DOHH2 (cell line): ENCODE measurements around the gene KCNC1.

Experiments
- H3F3A ChIP-seq: fragments of 200-600 bp; sonication (generic), shearing (Covaris generic); 2 replicates; pipeline ENCODE4 v1.6.0; 2016; ENCODE audit warnings: antibody characterized with exemption, mild to moderate bottlenecking; ENCODE audit not compliant: control insufficient read depth, insufficient read depth
- H3K27ac ChIP-seq: fragments of 200-600 bp; sonication (generic); 2 replicates; pipeline ENCODE4 v1.5.1; 2014; ENCODE audit warnings: low read depth, mild to moderate bottlenecking, low read length, moderate library complexity
- H3K27me3 ChIP-seq: fragments of 200-600 bp; sonication (generic); 2 replicates; pipeline ENCODE4 v1.6.1; 2014; ENCODE audit warnings: mild to moderate bottlenecking, low read length, mixed read lengths; ENCODE audit not compliant: control insufficient read depth
- H3K36me3 ChIP-seq: fragments of 200-600 bp; sonication (generic); 2 replicates; pipeline ENCODE4 v1.6.1; 2014; ENCODE audit warnings: mild to moderate bottlenecking, low read length, moderate library complexity, mixed read lengths; ENCODE audit not compliant: control insufficient read depth
- H3K4me1 ChIP-seq: fragments of 200-600 bp; sonication (generic); 2 replicates; pipeline ENCODE4 v1.6.1; 2014; ENCODE audit warnings: mild to moderate bottlenecking, low read length, mixed read lengths; ENCODE audit not compliant: control insufficient read depth
- H3K4me2 ChIP-seq: fragments of 200-600 bp; sonication (generic); 2 replicates; pipeline ENCODE4 v1.6.0; 2014; ENCODE audit warnings: mild to moderate bottlenecking, low read length, moderate library complexity
- H3K4me3 ChIP-seq: fragments of 200-600 bp; sonication (generic); 2 replicates; pipeline ENCODE4 v1.5.1; 2014; ENCODE audit warnings: mild to moderate bottlenecking, low read length, mixed read lengths
- H3K79me2 ChIP-seq: fragments of 200-600 bp; sonication (generic); 2 replicates; pipeline ENCODE4 v1.6.1; 2014; ENCODE audit warnings: mild to moderate bottlenecking, low read length, mixed read lengths; ENCODE audit not compliant: control insufficient read depth
- H3K9me2 ChIP-seq: fragments of 200-600 bp; sonication (generic); replicated peaks from 2 replicates; pipeline ENCODE4 v1.6.1; 2014; ENCODE audit warnings: mild to moderate bottlenecking, low read length, mixed read lengths; ENCODE audit not compliant: control insufficient read depth
- H3K9me3 ChIP-seq: fragments of 200-600 bp; sonication (generic); 2 replicates; pipeline ENCODE4 v1.6.1; 2014; ENCODE audit warnings: antibody characterized with exemption, low read length, mixed read lengths; ENCODE audit not compliant: control insufficient read depth, insufficient read depth
- H4K20me1 ChIP-seq: fragments of 200-600 bp; sonication (generic); 2 replicates; pipeline ENCODE4 v1.6.0; 2014; ENCODE audit warnings: low read depth, mild to moderate bottlenecking, antibody characterized with exemption, low read length, moderate library complexity; ENCODE audit not compliant: control insufficient read depth, insufficient read depth
- EZH2phosphoT487 ChIP-seq: fragments of 200-600 bp; sonication (generic); IDR thresholded peaks from 2 replicates; pipeline ENCODE4 v1.6.1; 2017; ENCODE audit warnings: borderline replicate concordance, mild to moderate bottlenecking, antibody characterized with exemption, low read length, moderate library complexity, mixed read lengths
- TF ChIP-seq, protein P1 (sequence below): fragments of 200-600 bp; sonication (generic); IDR thresholded peaks from one replicate; pipeline ENCODE4 v1.5.1; 2014; ENCODE audit warnings: antibody characterized with exemption, mild to moderate bottlenecking, low read depth, low read length; ENCODE audit not compliant: poor library complexity, severe bottlenecking

Gene KCNC1

DNA sequence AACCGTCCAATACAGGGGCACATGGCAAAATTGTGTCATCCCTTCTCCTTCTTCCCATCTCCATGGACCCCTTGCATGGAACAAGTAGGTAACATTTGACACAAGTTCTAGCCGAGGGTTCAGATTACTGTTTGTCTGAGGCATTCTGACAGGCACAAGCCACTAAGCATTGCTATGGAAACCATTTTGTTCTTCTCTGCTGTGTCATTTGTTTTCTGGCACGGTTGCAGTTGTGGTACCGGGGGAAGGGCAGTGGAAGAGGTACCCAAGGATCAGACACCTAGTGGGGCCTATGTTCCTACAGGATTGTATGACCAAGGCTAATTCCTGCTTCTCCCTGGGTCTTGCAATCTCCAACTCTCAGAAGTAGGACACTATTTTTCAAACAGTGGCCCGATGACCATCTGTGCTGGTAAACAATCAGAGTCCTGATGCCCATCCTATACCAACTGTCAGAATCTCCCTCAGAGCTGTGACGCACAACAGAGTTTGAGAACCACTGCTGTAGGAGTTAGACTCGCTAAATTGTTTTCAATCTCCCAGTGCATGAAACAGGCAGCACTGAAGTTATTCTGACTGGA is 69.3 kb downstream of the KCNC1 start:
- Histone ChIP-seq H3K79me2 (no peaks in the 10 kb centered on the region), H3K4me3 (no peak overlapping the region), H3F3A (no peaks in the 10 kb centered on the region), H3K9me3 (no peaks in the 10 kb centered on the region), H3K27ac (no peak overlapping the region), H3K4me2 (no peak overlapping the region), H4K20me1 (no peaks in the 10 kb centered on the region), H3K27me3 (no peaks in the 10 kb centered on the region), H3K4me1 (no peaks in the 10 kb centered on the region), H3K9me2 (no peaks in the 10 kb centered on the region), H3K36me3 (no peaks in the 10 kb centered on the region)
- TF ChIP-seq, protein P1, sequence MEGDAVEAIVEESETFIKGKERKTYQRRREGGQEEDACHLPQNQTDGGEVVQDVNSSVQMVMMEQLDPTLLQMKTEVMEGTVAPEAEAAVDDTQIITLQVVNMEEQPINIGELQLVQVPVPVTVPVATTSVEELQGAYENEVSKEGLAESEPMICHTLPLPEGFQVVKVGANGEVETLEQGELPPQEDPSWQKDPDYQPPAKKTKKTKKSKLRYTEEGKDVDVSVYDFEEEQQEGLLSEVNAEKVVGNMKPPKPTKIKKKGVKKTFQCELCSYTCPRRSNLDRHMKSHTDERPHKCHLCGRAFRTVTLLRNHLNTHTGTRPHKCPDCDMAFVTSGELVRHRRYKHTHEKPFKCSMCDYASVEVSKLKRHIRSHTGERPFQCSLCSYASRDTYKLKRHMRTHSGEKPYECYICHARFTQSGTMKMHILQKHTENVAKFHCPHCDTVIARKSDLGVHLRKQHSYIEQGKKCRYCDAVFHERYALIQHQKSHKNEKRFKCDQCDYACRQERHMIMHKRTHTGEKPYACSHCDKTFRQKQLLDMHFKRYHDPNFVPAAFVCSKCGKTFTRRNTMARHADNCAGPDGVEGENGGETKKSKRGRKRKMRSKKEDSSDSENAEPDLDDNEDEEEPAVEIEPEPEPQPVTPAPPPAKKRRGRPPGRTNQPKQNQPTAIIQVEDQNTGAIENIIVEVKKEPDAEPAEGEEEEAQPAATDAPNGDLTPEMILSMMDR, result no peak
- TF ChIP-seq EZH2phosphoT487, result no peak

DNA sequence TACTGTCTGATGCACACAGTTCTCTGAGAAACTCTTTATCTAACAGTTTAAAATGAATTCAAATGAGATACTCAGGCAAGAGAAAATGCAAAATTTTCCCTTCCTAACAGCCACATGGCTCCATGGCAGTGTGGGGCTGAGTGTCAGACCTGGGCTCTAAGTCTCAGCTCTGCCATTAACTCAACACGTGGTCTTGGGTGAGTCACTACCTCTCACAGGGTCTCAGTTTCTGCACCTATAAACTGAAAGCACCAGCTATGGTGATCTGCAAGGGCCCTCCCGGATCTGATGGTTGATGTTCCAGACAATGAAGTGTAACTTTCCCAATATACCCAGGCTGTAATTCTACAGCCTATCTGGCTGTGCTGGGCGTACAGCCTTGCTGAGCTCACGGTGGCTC is 70.5 kb downstream of the KCNC1 start:
- Histone ChIP-seq H3K4me1 (no peaks in the 10 kb centered on the region), H3K27ac (no peak overlapping the region), H3K9me3 (no peaks in the 10 kb centered on the region), H3K4me2 (no peak overlapping the region), H3K4me3 (no peak overlapping the region), H4K20me1 (no peaks in the 10 kb centered on the region), H3K79me2 (no peaks in the 10 kb centered on the region), H3F3A (no peaks in the 10 kb centered on the region), H3K9me2 (no peaks in the 10 kb centered on the region), H3K27me3 (no peaks in the 10 kb centered on the region), H3K36me3 (no peaks in the 10 kb centered on the region)
- TF ChIP-seq, protein P1, result no peak
- no peak for TF ChIP-seq EZH2phosphoT487

- no peak overlapping the region for H3K27ac ChIP-seq
- no peaks in the 10 kb centered on the region for H3K79me2 ChIP-seq
- H3F3A ChIP-seq, result no peaks in the 10 kb centered on the region
- no peaks in the 10 kb centered on the region for H3K9me3 ChIP-seq
- no peaks in the 10 kb centered on the region for H3K9me2 ChIP-seq
- TF ChIP-seq, protein P1, result no peak
- TF ChIP-seq EZH2phosphoT487, result no peak
- no peaks in the 10 kb centered on the region for H4K20me1 ChIP-seq
- no peaks in the 10 kb centered on the region for H3K27me3 ChIP-seq
- no peaks in the 10 kb centered on the region for H3K36me3 ChIP-seq
- no peaks in the 10 kb centered on the region for H3K4me1 ChIP-seq
- no peak overlapping the region for H3K4me3 ChIP-seq
- no peak overlapping the region for H3K4me2 ChIP-seq
These were observed 71.3 kb downstream of the KCNC1 start for GRCh38 chr11:17805873-17806272.

- Histone ChIP-seq H3K4me1 (no peaks in the 10 kb centered on the region), H3K4me3 (no peak overlapping the region), H3K36me3 (no peaks in the 10 kb centered on the region), H3K9me3 (no peaks in the 10 kb centered on the region), H3K4me2 (no peak overlapping the region), H3K79me2 (no peaks in the 10 kb centered on the region), H3F3A (no peaks in the 10 kb centered on the region), H3K27ac (no peak overlapping the region), H4K20me1 (no peaks in the 10 kb centered on the region), H3K9me2 (no peaks in the 10 kb centered on the region), H3K27me3 (no peaks in the 10 kb centered on the region)
- TF ChIP-seq EZH2phosphoT487, result no peak
- TF ChIP-seq, protein P1, result no peak
These were observed 72.5 kb downstream of the KCNC1 start for GRCh38 chr11:17807034-17807433.
